Putamen (tissue), 1 donor: ENCODE results near the gene SLC8A2.

Experiments
- DNase-seq: peaks from one replicate; pipeline ENCODE4 v3.0.0-alpha.2; 2016; ENCODE audit warnings: low spot score

Gene SLC8A2

GRCh38 chr19:47503130-47503825 lies 31.6 kb upstream of the SLC8A2 start:
- no peak for DNase-seq

- DNase-seq, result no peak
Observed at GRCh38 chr19:47499863-47500830, 28.5 kb upstream of the SLC8A2 start.

GRCh38 chr19:47499371-47499770 lies 27.7 kb upstream of the SLC8A2 start:
- DNase-seq, result no peak

- DNase-seq, result no peak
Observed at GRCh38 chr19:47498561-47498960, 26.9 kb upstream of the SLC8A2 start.

- no peak for DNase-seq
Observed at GRCh38 chr19:47497821-47498520, 26.3 kb upstream of the SLC8A2 start.

- DNase-seq, result no peak
Observed at GRCh38 chr19:47497050-47497766, 25.5 kb upstream of the SLC8A2 start.

- peak; percentile 69 for DNase-seq
Observed at GRCh38 chr19:47495478-47496372, 24.0 kb upstream of the SLC8A2 start.

- no peak for DNase-seq
Observed at GRCh38 chr19:47494729-47495128, 23.0 kb upstream of the SLC8A2 start.

- no peak for DNase-seq
Observed at GRCh38 chr19:47494211-47494547, 22.5 kb upstream of the SLC8A2 start.

GRCh38 chr19:47493378-47494210 lies 21.9 kb upstream of the SLC8A2 start:
- DNase-seq, result no peak

- DNase-seq, result no peak
Observed at GRCh38 chr19:47492571-47493377, 21.1 kb upstream of the SLC8A2 start.

GRCh38 chr19:47492137-47492533 lies 20.4 kb upstream of the SLC8A2 start:
- DNase-seq, result no peak

GRCh38 chr19:47491358-47492136 lies 19.9 kb upstream of the SLC8A2 start:
- no peak for DNase-seq

GRCh38 chr19:47490847-47491246 lies 19.2 kb upstream of the SLC8A2 start:
- no peak for DNase-seq

GRCh38 chr19:47490031-47490430 lies 18.3 kb upstream of the SLC8A2 start:
- no peak for DNase-seq

- no peak for DNase-seq
Observed at GRCh38 chr19:47489072-47489914, 17.6 kb upstream of the SLC8A2 start.
